ENCODE measurements around the gene RAMP3. TPM values are rescaled to one million over a fixed set of nuclear protein-coding genes. Genes with fewer than 3 reads are reported as not detected.
A peak's percentile ranks its signal among the peaks of the same experiment; 100 is the strongest.

RAMP3 gene
- total RNA-seq, 1 donor from 2014 or later, result 50.1 TPM

DNA sequence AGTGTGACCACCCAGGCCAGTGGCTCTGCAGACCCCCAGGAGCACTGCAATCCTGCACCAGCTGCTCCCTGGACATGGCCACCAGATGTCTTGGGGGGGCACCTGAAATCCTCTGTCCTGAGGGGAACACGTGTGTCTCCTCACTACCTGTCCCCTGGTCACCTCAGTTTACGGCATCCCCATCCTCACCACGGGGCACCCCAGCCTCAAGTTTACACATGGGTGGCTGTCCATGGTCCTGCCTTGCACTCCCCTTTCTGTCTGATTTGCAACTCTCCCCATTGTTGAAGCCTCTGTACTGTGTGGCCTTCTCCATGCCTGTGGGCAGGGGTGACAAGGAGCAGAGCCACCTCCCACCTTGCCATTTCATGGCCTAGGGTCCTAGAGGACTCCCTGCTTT lies 67.2 kb downstream of the RAMP3 start:
- no peaks in the 10 kb centered on the region for H3K9me3 ChIP-seq
- TF ChIP-seq, protein P1, sequence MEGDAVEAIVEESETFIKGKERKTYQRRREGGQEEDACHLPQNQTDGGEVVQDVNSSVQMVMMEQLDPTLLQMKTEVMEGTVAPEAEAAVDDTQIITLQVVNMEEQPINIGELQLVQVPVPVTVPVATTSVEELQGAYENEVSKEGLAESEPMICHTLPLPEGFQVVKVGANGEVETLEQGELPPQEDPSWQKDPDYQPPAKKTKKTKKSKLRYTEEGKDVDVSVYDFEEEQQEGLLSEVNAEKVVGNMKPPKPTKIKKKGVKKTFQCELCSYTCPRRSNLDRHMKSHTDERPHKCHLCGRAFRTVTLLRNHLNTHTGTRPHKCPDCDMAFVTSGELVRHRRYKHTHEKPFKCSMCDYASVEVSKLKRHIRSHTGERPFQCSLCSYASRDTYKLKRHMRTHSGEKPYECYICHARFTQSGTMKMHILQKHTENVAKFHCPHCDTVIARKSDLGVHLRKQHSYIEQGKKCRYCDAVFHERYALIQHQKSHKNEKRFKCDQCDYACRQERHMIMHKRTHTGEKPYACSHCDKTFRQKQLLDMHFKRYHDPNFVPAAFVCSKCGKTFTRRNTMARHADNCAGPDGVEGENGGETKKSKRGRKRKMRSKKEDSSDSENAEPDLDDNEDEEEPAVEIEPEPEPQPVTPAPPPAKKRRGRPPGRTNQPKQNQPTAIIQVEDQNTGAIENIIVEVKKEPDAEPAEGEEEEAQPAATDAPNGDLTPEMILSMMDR (IDR thresholded peaks at IDR 0.05), result no peak
- TF ChIP-seq POLR2A (IDR thresholded peaks at IDR 0.05) (no peak), POLR2AphosphoS5 (IDR thresholded peaks at IDR 0.05; ENCODE audit: insufficient read depth in 1 of 2, low read depth in 1 of 2) (no peak)
- intact Hi-C loops (cut with DNase I), result no loop called here

DNA sequence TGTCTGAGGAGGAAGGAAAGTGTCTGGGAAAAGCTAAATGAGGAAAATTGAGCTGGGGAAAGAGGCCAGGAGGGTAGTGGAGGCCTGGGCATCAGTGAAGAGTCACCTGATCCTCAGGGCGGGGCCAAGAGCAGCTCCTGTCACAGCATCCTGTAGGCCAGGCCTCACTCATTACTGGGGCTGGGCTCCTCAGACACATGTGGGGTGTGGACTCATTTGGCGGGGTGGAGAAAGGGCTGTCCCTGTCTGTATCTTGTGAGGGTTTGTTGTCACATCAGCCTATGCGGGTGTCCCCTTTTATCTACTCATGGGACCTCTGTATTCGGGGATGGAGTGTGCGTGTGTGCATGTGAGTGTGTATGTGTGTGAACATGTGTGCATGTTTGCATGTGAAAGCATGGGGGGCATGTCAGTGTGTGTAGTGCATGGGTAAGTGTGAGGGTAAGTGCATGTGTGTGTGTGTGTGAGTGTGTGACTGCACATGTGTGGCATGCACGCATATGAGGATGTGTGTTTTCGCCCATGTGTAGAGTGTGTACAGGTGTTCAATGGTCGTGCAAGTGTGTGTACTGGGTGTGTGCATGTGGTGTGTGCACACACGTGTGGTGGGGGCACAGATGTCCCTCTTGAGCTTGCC lies 67.8 kb downstream of the RAMP3 start:
- intact Hi-C loops (cut with DNase I), result no loop called here
- TF ChIP-seq POLR2A (IDR thresholded peaks at IDR 0.05) (no peak), POLR2AphosphoS5 (IDR thresholded peaks at IDR 0.05; ENCODE audit: insufficient read depth in 1 of 2, low read depth in 1 of 2) (no peak)
- TF ChIP-seq, protein P1 (IDR thresholded peaks at IDR 0.05), result no peak
- H3K36me3 ChIP-seq, result no peaks in the 10 kb centered on the region

More for the DNA sequence above, 67.2 kb downstream of the RAMP3 start:
- Histone ChIP-seq H3K4me1 (no peaks in the 10 kb centered on the region), H3K27me3 (no peaks in the 10 kb centered on the region), H3K4me3 (no peak overlapping the region), H3K27ac (no peak overlapping the region), H3K36me3 (no peaks in the 10 kb centered on the region)
- peak in 1 of 2 donors; percentile 64 for DNase-seq (ENCODE audit: extremely low spot score in 2 of 2)

DNA sequence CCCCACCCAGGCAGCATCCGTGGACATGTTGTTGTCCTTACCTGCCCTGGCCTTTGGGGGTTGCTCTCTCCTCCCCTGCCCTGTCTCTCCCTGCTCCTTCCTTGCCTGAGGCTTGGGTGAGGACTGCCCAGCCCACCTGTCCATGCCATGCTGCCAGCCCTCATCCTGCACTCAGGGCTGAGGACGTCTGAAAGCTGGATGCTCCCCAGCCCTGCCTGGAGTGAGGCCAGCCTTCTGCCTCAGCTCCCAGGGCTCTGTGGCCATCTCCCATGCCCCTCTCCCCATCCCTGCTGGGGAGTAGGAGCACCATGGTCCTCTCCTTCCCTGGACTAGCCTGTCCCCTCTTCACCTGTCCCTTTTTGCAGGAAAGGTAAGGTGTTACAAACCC lies 68.4 kb downstream of the RAMP3 start:
- no peaks in the 10 kb centered on the region for H3K27me3 ChIP-seq
- no peak overlapping the region for H3K4me3 ChIP-seq
- intact Hi-C loops (cut with DNase I), result no loop called here
- H3K4me1 ChIP-seq, result no peaks in the 10 kb centered on the region
- H3K9me3 ChIP-seq, result no peaks in the 10 kb centered on the region
- H3K36me3 ChIP-seq, result no peaks in the 10 kb centered on the region
- no peak for DNase-seq (ENCODE audit: extremely low spot score in 2 of 2)
- H3K27ac ChIP-seq, result no peak overlapping the region
- TF ChIP-seq POLR2AphosphoS5 (IDR thresholded peaks at IDR 0.05; ENCODE audit: insufficient read depth in 1 of 2, low read depth in 1 of 2), result no peak
- TF ChIP-seq POLR2A (IDR thresholded peaks at IDR 0.05), result no peak
- TF ChIP-seq, protein P1 (IDR thresholded peaks at IDR 0.05), result no peak

More for the DNA sequence above, 67.8 kb downstream of the RAMP3 start:
- peak in 1 of 2 donors; percentile 78 for DNase-seq (ENCODE audit: extremely low spot score in 2 of 2)
- no peak overlapping the region for H3K27ac ChIP-seq
- no peaks in the 10 kb centered on the region for H3K4me1 ChIP-seq
- H3K27me3 ChIP-seq, result no peaks in the 10 kb centered on the region
- H3K4me3 ChIP-seq, result no peak overlapping the region
- no peaks in the 10 kb centered on the region for H3K9me3 ChIP-seq

DNA sequence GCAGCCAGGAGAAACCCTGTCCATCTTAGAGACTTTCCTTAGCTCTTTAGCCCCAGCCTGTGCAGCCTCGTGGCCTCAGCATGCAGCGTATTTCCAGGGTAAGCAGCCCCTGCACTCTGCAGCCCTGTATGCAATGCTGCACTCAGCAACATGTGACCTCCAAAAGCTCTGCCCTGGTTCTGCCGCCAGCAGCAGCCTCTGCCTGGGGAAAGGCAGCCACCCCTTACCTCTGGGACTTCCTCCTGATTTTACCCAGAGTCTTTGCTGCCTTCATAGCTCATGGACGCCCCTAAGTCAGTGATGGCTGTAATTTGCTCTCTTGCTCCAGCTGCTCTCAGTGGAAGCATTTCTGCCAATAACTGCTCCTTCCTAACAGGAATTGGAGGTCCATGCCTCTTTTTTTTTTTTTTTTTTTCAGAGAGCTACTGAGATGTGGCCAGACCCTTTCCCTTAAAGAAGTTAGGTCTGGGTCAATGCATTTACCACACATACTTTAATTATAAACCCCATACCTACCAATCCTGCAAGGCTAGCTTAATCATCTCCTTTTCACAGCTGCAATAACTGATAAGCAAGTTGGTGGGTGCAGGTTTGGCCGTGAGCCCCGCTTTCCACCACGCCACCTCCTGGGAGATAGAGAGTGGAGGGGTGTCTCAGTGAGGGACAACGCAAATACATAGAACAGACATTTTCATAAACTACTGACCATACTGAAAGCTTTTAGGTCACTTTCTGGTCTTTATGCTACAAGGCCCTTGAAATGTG lies 71.7 kb downstream of the RAMP3 start:
- Histone ChIP-seq H3K27ac (no peak overlapping the region), H3K4me3 (no peak overlapping the region), H3K9me3 (no peaks in the 10 kb centered on the region), H3K27me3 (no peaks in the 10 kb centered on the region), H3K4me1 (no peaks in the 10 kb centered on the region), H3K36me3 (no peaks in the 10 kb centered on the region)
- DNase-seq (ENCODE audit: extremely low spot score in 2 of 2), result no peak
- intact Hi-C loops (cut with DNase I), result no loop called here
- TF ChIP-seq POLR2A (IDR thresholded peaks at IDR 0.05) (no peak), POLR2AphosphoS5 (IDR thresholded peaks at IDR 0.05; ENCODE audit: insufficient read depth in 1 of 2, low read depth in 1 of 2) (no peak)
- TF ChIP-seq, protein P1 (IDR thresholded peaks at IDR 0.05), result no peak

DNA sequence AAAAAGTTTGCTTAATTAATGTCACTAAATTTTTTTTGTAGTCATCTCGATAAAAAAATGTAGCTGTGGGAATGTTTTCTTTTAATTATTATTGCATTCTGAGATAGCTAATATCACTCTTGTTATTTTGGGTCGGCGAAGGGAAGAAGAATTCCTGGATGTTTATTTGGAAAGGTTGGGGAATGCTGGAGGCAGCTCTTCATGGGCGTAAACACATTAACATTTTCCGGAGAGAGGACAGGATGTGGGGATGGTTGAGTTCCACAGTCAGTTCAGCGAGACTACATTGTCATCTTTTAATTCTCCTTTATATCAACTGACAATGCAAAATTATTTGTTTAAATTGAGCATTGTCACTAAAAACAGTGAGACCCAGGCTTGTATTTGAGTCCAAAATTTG lies 72.5 kb downstream of the RAMP3 start:
- H3K27me3 ChIP-seq, result no peaks in the 10 kb centered on the region
- no peak for DNase-seq (ENCODE audit: extremely low spot score in 2 of 2)
- H3K27ac ChIP-seq, result no peak overlapping the region
- TF ChIP-seq POLR2A (IDR thresholded peaks at IDR 0.05) (no peak), POLR2AphosphoS5 (IDR thresholded peaks at IDR 0.05; ENCODE audit: insufficient read depth in 1 of 2, low read depth in 1 of 2) (no peak)
- TF ChIP-seq, protein P1 (IDR thresholded peaks at IDR 0.05), result no peak
- H3K9me3 ChIP-seq, result no peaks in the 10 kb centered on the region
- no peak overlapping the region for H3K4me3 ChIP-seq
- intact Hi-C loops (cut with DNase I), result no loop called here
- H3K4me1 ChIP-seq, result no peaks in the 10 kb centered on the region
- no peaks in the 10 kb centered on the region for H3K36me3 ChIP-seq

All from vagina (tissue), 2 donors.